ENCODE data around the gene MELTF.

MELTF gene

GRCh38 chr3:197026481-197026866 lies 3.1 kb downstream of the MELTF start:
- no peak for DNase-seq

- no peak for DNase-seq
Measured at GRCh38 chr3:197025736-197026480, 3.7 kb downstream of the MELTF start.

GRCh38 chr3:197024881-197025735 lies 4.5 kb downstream of the MELTF start:
- no peak for DNase-seq

- no peak for DNase-seq
Measured at GRCh38 chr3:197023998-197024651, 5.5 kb downstream of the MELTF start.

GRCh38 chr3:197023241-197023997 lies 6.2 kb downstream of the MELTF start:
- no peak for DNase-seq

- DNase-seq: no peak
Measured at GRCh38 chr3:197022405-197023231, 7.0 kb downstream of the MELTF start.

GRCh38 chr3:197021729-197022404 lies 7.8 kb downstream of the MELTF start:
- no peak for DNase-seq

GRCh38 chr3:197021231-197021630 lies 8.4 kb downstream of the MELTF start:
- DNase-seq: no peak

- no peak for DNase-seq
Measured at GRCh38 chr3:197019535-197019934, 10.1 kb downstream of the MELTF start.

GRCh38 chr3:197019021-197019420 lies 10.6 kb downstream of the MELTF start:
- no peak for DNase-seq

GRCh38 chr3:197017003-197017402 lies 12.6 kb downstream of the MELTF start:
- DNase-seq: no peak

- no peak for DNase-seq
Measured at GRCh38 chr3:197015790-197016736, 13.6 kb downstream of the MELTF start.

- DNase-seq: no peak
Measured at GRCh38 chr3:197014942-197015575, 14.6 kb downstream of the MELTF start.

GRCh38 chr3:197014024-197014423 lies 15.6 kb downstream of the MELTF start:
- no peak for DNase-seq

GRCh38 chr3:197012540-197012883 lies 17.1 kb downstream of the MELTF start:
- DNase-seq: no peak

GRCh38 chr3:197011780-197012539 lies 17.7 kb downstream of the MELTF start:
- no peak for DNase-seq

- no peak for DNase-seq
Measured at GRCh38 chr3:197010556-197011351, 18.9 kb downstream of the MELTF start.

GRCh38 chr3:197009532-197010019 lies 20.0 kb downstream of the MELTF start:
- DNase-seq: no peak

Data from hippocampal formation (tissue), 2 donors.